Activated B cell treated with CpG ODN at 0.5 μM for 24 hours (primary cell): ENCODE data around the gene KCNMB4. TPM values are rescaled to one million over a fixed set of nuclear protein-coding genes. Genes with fewer than 3 reads are reported as not detected.

Experiments
- ATAC-seq: fragments of 200-7000 bp; cut with Tn5 transposase; one replicate; pipeline ENCODE4 v1.10.0; 2021; ENCODE audit warnings: low read depth, mild to moderate bottlenecking, moderate library complexity
- CTCF ChIA-PET: fragments of 350-600 bp; sonication (Branson Sonifier 250); formaldehyde crosslinking; loops from one replicate; lab custom pipeline; 2021; ENCODE audit warnings: antibody characterized with exemption; lab: Charles Lee
- POLR2A ChIA-PET: fragments of 350-600 bp; sonication (Branson Sonifier 250); formaldehyde crosslinking; loops from one replicate; lab custom pipeline; 2021; ENCODE audit warnings: antibody characterized with exemption; lab: Charles Lee
- DNase-seq: peaks from one replicate; pipeline ENCODE4 v3.0.0; 2022
- H3K27ac Mint-ChIP-seq: one replicate; pipeline ENCODE4 v1.8.0; 2020; ENCODE audit warnings: mixed read lengths
- H3K27me3 Mint-ChIP-seq: one replicate; pipeline ENCODE4 v1.8.0; 2021; ENCODE audit warnings: mixed read lengths
- H3K36me3 Mint-ChIP-seq: one replicate; pipeline ENCODE4 v1.8.0; 2021; ENCODE audit warnings: low read depth, mixed read lengths
- H3K4me1 Mint-ChIP-seq: one replicate; pipeline ENCODE4 v1.8.0; 2021; ENCODE audit warnings: mixed read lengths
- H3K4me3 Mint-ChIP-seq: one replicate; pipeline ENCODE4 v1.8.0; 2020; ENCODE audit warnings: mild to moderate bottlenecking, mixed read lengths
- H3K9me3 Mint-ChIP-seq: one replicate; pipeline ENCODE4 v1.8.0; 2020; ENCODE audit warnings: mixed read lengths
- CTCF ChIP-seq: fragments of 200-600 bp; IDR thresholded peaks from one replicate; pipeline ENCODE4 v1.8.0; 2022; ENCODE audit warnings: antibody characterized with exemption, mild to moderate bottlenecking
- intact Hi-C: fragments of 100-400 bp; cut with micrococcal nuclease; formaldehyde crosslinking; loops from one replicate; pipeline ENCODE4 v1.15.1; 2024
- total RNA-seq: library from RNA; stranded (reverse); gene quantifications from 2 replicates; pipeline ENCODE4 v1.2.3, GENCODE V29; 2022

KCNMB4 gene
- total RNA-seq, 1 donor from 2014 or later = 0.86 TPM

GRCh38 chr12:70444903-70445302, 78.8 kb downstream of the KCNMB4 start:
- intact Hi-C loops = no loop called here
- POLR2A ChIA-PET = no interaction called here
- Mint-ChIP-seq H3K36me3 (no peaks in the 10 kb centered on the region), H3K4me1 (no peaks in the 10 kb centered on the region), H3K27me3 (no peaks in the 10 kb centered on the region), H3K27ac (no peak overlapping the region), H3K9me3 (peaks cover 7% of the 10 kb centered on the region), H3K4me3 (no peak overlapping the region)
- CTCF ChIA-PET = no interaction called here
- no peak for TF ChIP-seq CTCF
- ATAC-seq (no peak), DNase-seq (no peak)

- no peak overlapping the region for H3K27ac Mint-ChIP-seq
- no peak overlapping the region for H3K4me3 Mint-ChIP-seq
- H3K27me3 Mint-ChIP-seq = no peaks in the 10 kb centered on the region
- intact Hi-C loops = no loop called here
- POLR2A ChIA-PET = no interaction called here
- CTCF ChIA-PET = no interaction called here
- H3K9me3 Mint-ChIP-seq = peaks cover 12% of the 10 kb centered on the region
- ATAC-seq = no peak
- DNase-seq = no peak
- H3K4me1 Mint-ChIP-seq = no peaks in the 10 kb centered on the region
- no peaks in the 10 kb centered on the region for H3K36me3 Mint-ChIP-seq
- TF ChIP-seq CTCF = no peak
Measured at GRCh38 chr12:70448371-70448770, 82.3 kb downstream of the KCNMB4 start.

GRCh38 chr12:70449074-70449752, 83.1 kb downstream of the KCNMB4 start:
- no peaks in the 10 kb centered on the region for H3K36me3 Mint-ChIP-seq

GRCh38 chr12:70449753-70450341, 83.8 kb downstream of the KCNMB4 start:
- ATAC-seq = no peak
- H3K27me3 Mint-ChIP-seq = peaks cover 2% of the 10 kb centered on the region

More at GRCh38 chr12:70449074-70449752, 83.1 kb downstream of the KCNMB4 start:
- Mint-ChIP-seq H3K27ac (no peak overlapping the region), H3K9me3 (peaks cover 12% of the 10 kb centered on the region), H3K27me3 (peaks cover 2% of the 10 kb centered on the region), H3K4me1 (no peaks in the 10 kb centered on the region), H3K4me3 (no peak overlapping the region)
- DNase-seq (no peak), ATAC-seq (no peak)
- intact Hi-C loops = no loop called here
- POLR2A ChIA-PET = no interaction called here
- TF ChIP-seq CTCF = no peak
- CTCF ChIA-PET = no interaction called here

More at GRCh38 chr12:70449753-70450341, 83.8 kb downstream of the KCNMB4 start:
- no peak for TF ChIP-seq CTCF
- no peaks in the 10 kb centered on the region for H3K4me1 Mint-ChIP-seq
- ChIA-PET POLR2A (no interaction called here), CTCF (no interaction called here)
- no peak overlapping the region for H3K4me3 Mint-ChIP-seq
- no peak for DNase-seq
- intact Hi-C loops = no loop called here
- no peak overlapping the region for H3K27ac Mint-ChIP-seq
- no peaks in the 10 kb centered on the region for H3K36me3 Mint-ChIP-seq
- H3K9me3 Mint-ChIP-seq = peaks cover 12% of the 10 kb centered on the region
